ENCODE data around the gene COL4A1.

Gene COL4A1

DNA sequence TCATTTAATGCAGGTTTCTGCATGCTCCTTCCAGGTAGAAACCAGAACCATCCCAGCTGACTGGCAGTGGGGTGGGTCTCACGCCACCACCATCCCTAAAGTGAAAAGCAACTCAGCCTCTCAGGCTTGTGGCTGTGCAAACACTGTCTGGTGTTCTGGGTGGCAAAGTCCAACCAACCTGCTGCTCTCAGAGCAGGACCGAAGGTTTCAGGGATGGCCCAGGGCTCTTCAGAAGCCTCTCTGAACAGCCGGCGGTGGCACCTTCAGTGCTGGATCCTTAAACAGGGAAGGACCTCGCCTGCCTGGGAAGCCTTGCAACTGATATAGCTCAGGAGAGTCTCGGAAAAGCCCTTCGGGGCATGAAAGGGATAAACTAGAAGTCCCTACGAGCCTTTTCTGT is 100.8 kb downstream of the COL4A1 start:
- Histone ChIP-seq H3K36me3 (ENCODE audit: control insufficient read depth, insufficient read depth, low read length) (no peaks in the 10 kb centered on the region), H3K4me1 (ENCODE audit: control insufficient read depth, insufficient read depth, low read length) (no peaks in the 10 kb centered on the region)

DNA sequence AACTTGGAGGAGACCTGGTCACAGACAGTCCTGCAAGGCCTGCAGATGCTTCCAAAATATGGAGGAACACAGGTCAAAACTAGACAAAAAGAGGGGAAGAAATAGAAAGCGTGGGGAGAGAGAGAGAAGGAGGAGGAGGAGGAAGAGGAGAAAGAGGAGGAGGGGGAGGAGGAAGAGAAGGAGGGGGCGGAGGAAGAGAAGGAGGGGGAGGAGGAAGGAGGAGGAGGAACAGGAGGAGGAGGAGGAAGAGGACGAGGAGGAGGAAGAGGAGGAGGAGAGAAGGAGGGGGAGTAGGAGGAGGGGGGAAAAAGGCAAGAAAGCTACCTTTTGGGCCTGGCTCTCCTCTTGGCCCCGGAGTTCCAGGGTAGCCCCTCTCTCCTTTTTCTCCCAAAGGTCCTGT is 105.8 kb downstream of the COL4A1 start:
- no peaks in the 10 kb centered on the region for H3K27me3 ChIP-seq (ENCODE audit: control insufficient read depth, insufficient read depth, low read length)
- H3K4me3 ChIP-seq (ENCODE audit: low read length): no peak overlapping the region
- no peaks in the 10 kb centered on the region for H3K4me1 ChIP-seq (ENCODE audit: control insufficient read depth, insufficient read depth, low read length)
- no peaks in the 10 kb centered on the region for H3K9me3 ChIP-seq (ENCODE audit: control insufficient read depth, low read length)
- H3K36me3 ChIP-seq (ENCODE audit: control insufficient read depth, insufficient read depth, low read length): no peaks in the 10 kb centered on the region
- no peak overlapping the region for H3K9ac ChIP-seq (ENCODE audit: low read length)

More for the DNA sequence above, 100.8 kb downstream of the COL4A1 start:
- Histone ChIP-seq H3K27me3 (ENCODE audit: control insufficient read depth, insufficient read depth, low read length) (no peaks in the 10 kb centered on the region), H3K4me3 (ENCODE audit: low read length) (no peak overlapping the region), H3K9me3 (ENCODE audit: control insufficient read depth, low read length) (no peaks in the 10 kb centered on the region), H3K9ac (ENCODE audit: low read length) (no peak overlapping the region)

DNA sequence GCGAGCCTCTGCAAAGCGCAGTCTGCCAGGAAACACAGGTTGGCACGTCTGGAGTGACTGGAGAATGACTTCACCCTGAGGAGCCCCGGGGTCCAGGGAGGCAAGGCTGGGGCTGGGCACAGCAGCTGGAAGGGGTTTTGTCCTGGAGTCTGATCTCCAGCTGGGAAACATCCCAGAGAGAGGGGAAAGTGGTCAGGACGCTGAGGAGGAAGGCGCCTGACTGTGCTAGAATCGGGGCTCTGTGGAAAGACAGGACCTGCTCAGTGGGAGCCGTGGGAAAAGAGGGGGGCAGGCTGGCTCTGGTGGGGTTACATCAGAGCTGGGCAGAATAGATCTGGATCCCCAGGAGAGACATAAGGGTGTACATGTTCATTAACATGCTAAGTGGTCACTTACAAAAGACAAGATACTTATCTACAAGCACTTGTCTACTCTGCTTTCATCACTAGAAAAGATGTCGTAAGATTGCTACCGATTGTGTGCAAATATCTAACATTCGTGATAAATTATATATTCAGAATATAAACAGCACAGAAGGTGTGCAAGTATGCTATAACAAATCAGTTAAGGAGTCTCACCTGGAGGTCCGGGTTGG is 106.6 kb downstream of the COL4A1 start:
- H3K9me3 ChIP-seq (ENCODE audit: control insufficient read depth, low read length): no peaks in the 10 kb centered on the region
- no peaks in the 10 kb centered on the region for H3K4me1 ChIP-seq (ENCODE audit: control insufficient read depth, insufficient read depth, low read length)
- no peak overlapping the region for H3K4me3 ChIP-seq (ENCODE audit: low read length)
- H3K36me3 ChIP-seq (ENCODE audit: control insufficient read depth, insufficient read depth, low read length): no peaks in the 10 kb centered on the region
- no peak overlapping the region for H3K9ac ChIP-seq (ENCODE audit: low read length)
- H3K27me3 ChIP-seq (ENCODE audit: control insufficient read depth, insufficient read depth, low read length): no peaks in the 10 kb centered on the region

DNA sequence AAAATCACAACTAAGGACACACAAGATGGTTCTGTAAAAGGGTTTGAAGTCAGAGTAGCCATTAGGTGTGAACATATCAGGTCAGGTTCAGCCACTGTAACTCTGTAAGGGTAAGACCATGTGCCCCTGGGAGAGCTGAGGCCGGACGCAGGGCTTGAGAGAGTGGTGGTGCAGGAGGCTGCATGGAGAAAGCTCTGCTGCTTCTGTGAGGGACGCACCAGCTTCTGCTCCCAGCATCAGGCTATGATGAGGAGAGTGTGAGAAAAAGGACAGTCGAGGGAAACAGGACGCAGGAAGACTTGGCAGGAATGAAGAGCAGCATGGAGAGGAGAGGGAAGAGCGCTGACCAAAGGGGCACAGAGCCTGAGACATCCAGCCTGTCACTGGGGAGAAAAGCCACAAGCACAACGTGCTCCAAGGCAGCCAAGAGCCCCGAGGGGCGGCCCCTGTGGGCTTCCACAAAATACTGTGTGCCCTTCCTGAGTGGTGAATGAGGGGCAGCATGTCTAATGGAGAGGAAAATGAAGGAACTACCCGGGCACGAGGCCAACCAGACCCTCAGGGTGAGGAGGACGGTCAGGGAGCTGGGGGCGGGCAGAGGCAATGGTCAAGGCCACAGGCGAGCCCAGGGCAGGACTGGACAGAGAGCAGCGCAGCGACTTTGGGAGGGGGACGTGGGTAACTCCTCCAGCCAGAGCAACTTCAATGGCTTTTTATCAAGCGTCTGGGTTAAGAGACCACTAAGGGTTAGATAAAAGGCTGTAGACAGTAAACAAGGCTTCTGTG is 107.7 kb downstream of the COL4A1 start:
- H3K4me1 ChIP-seq (ENCODE audit: control insufficient read depth, insufficient read depth, low read length): no peaks in the 10 kb centered on the region
- no peaks in the 10 kb centered on the region for H3K36me3 ChIP-seq (ENCODE audit: control insufficient read depth, insufficient read depth, low read length)
- H3K4me3 ChIP-seq (ENCODE audit: low read length): no peak overlapping the region

DNA sequence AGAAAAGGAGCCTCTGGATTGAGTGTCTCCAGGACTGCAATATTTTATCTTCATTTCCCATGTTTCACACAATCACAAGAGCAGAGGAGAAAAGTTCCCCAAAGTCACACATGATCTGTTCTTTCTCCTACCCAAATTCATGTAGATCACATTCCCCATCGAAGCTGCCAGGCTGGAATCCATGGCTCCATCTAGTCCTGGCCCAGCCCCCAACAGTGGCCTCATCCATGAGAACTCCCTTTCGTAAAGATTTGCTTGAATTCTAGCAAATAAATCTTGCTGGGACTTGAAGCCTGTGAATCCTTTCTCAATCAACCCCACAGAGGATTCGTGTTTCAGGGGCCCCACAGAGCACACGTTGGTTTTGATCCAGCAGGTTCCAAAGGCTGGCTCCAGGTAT is 109.5 kb downstream of the COL4A1 start:
- Histone ChIP-seq H3K27me3 (ENCODE audit: control insufficient read depth, insufficient read depth, low read length) (no peaks in the 10 kb centered on the region), H3K9ac (ENCODE audit: low read length) (no peak overlapping the region), H3K4me3 (ENCODE audit: low read length) (no peak overlapping the region), H3K4me1 (ENCODE audit: control insufficient read depth, insufficient read depth, low read length) (no peaks in the 10 kb centered on the region), H3K36me3 (ENCODE audit: control insufficient read depth, insufficient read depth, low read length) (no peaks in the 10 kb centered on the region), H3K9me3 (ENCODE audit: control insufficient read depth, low read length) (no peaks in the 10 kb centered on the region)

More for the DNA sequence above, 107.7 kb downstream of the COL4A1 start:
- Histone ChIP-seq H3K27me3 (ENCODE audit: control insufficient read depth, insufficient read depth, low read length) (no peaks in the 10 kb centered on the region), H3K9ac (ENCODE audit: low read length) (no peak overlapping the region), H3K9me3 (ENCODE audit: control insufficient read depth, low read length) (no peaks in the 10 kb centered on the region)

DNA sequence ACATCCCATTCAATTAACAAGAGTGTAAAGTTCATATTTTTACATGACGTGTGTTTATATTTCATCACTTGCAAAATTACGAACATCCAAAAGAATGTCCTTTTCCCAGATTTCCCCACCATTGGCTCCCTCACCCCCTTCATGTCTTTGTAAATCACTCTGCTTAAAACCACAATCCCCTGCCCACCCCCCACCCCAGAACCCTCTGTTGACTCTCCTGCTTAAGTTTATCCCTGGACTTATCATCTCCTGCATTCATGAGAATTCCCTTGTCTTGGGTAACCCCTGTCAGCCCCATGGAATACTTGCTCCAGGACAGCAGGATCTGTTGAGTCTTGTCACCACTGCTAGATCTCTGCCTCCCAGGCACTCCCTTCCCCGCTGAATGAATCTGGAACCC is 109.9 kb downstream of the COL4A1 start:
- Histone ChIP-seq H3K9me3 (ENCODE audit: control insufficient read depth, low read length) (no peaks in the 10 kb centered on the region), H3K27me3 (ENCODE audit: control insufficient read depth, insufficient read depth, low read length) (no peaks in the 10 kb centered on the region), H3K36me3 (ENCODE audit: control insufficient read depth, insufficient read depth, low read length) (no peaks in the 10 kb centered on the region), H3K4me3 (ENCODE audit: low read length) (no peak overlapping the region), H3K9ac (ENCODE audit: low read length) (no peak overlapping the region), H3K4me1 (ENCODE audit: control insufficient read depth, insufficient read depth, low read length) (no peaks in the 10 kb centered on the region)

DNA sequence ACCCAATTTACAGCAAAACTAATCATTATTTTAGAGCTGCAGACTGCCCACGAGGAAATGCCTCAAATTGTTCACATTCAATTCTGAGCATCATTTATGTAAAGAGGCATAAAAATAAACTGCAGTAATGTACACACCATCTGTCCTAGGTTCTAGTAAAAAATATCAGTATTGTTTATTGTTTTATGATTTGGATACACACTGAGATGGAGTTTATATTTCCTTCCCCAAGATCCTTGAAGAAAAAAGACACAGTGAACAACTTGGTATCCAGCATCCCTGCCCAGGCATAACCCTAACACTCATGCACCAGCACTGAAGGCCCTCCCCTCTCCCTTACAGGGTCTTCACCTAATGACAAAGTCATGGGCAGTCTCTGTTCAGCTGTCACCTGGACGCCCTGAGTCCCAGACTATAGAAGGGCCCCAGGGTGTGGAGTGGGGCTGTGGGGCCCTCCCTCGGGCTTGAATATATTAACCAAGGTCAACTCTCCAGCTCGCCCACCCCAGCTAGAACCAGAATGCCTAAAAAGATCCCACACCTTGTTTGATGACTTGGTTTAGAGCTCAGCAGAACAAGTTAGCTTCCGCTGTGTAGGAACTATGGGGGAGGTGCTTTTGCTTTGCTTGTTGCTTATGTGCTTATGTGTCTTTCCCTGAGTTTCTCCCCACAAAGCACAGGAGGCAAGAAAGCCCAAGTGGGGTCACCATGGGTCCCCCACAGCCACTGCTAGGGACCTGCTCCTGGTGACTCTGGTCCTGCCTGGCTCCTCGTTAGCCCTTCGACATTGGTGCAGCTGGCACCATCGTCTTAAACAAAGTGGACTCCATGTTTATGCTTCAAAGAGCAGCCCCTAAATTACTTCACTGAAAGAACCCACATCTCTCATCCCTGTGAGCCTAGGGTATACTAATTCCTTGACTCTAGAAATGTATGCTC is 111.1 kb downstream of the COL4A1 start:
- H3K27me3 ChIP-seq (ENCODE audit: control insufficient read depth, insufficient read depth, low read length): no peaks in the 10 kb centered on the region
- no peaks in the 10 kb centered on the region for H3K36me3 ChIP-seq (ENCODE audit: control insufficient read depth, insufficient read depth, low read length)
- H3K4me1 ChIP-seq (ENCODE audit: control insufficient read depth, insufficient read depth, low read length): no peaks in the 10 kb centered on the region
- H3K9me3 ChIP-seq (ENCODE audit: control insufficient read depth, low read length): no peaks in the 10 kb centered on the region
- no peak overlapping the region for H3K4me3 ChIP-seq (ENCODE audit: low read length)
- no peak overlapping the region for H3K9ac ChIP-seq (ENCODE audit: low read length)

DNA sequence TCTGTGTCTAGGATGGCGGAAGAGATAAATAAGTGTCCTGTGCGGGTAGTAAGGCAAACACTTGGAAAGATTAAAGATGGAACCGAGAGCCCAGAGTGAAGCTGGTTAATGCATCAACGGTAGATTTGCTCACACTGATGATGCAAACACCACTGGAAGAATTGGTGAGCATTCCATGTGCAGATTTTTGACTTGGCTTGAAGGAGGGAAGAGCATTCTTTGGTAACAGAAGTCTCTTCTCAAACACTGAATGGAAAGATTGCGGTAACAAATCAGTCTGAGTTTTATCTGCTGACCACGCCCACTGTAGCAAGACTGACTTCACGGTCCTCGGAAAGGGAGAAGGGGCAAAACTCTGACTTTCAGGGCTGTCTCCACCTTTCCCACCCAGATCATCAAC is 112.5 kb downstream of the COL4A1 start:
- no peaks in the 10 kb centered on the region for H3K4me1 ChIP-seq (ENCODE audit: control insufficient read depth, insufficient read depth, low read length)
- H3K9ac ChIP-seq (ENCODE audit: low read length): no peak overlapping the region
- no peaks in the 10 kb centered on the region for H3K27me3 ChIP-seq (ENCODE audit: control insufficient read depth, insufficient read depth, low read length)
- H3K9me3 ChIP-seq (ENCODE audit: control insufficient read depth, low read length): no peaks in the 10 kb centered on the region
- H3K4me3 ChIP-seq (ENCODE audit: low read length): no peak overlapping the region
- no peaks in the 10 kb centered on the region for H3K36me3 ChIP-seq (ENCODE audit: control insufficient read depth, insufficient read depth, low read length)

DNA sequence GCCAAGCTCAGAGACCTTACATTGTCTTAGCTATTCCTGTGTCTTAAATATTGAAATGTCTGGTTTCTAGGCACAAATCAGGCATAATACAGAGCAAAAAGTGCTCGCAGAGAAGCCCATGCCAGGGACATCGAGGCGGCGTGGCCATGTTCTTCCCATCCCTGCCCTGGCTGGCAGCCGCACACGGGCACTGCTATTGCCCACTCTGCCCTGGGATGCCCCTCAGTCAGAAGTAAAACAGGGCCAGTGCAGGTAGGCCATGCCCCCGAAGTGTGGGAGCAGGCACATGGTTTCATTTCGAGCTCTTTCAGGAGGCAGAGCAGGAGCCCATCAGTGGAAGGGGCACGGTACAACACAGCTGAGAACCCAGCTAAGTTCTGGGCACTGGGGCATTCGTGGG is 113.5 kb downstream of the COL4A1 start:
- Histone ChIP-seq H3K4me3 (ENCODE audit: low read length) (no peak overlapping the region), H3K36me3 (ENCODE audit: control insufficient read depth, insufficient read depth, low read length) (no peaks in the 10 kb centered on the region)

DNA sequence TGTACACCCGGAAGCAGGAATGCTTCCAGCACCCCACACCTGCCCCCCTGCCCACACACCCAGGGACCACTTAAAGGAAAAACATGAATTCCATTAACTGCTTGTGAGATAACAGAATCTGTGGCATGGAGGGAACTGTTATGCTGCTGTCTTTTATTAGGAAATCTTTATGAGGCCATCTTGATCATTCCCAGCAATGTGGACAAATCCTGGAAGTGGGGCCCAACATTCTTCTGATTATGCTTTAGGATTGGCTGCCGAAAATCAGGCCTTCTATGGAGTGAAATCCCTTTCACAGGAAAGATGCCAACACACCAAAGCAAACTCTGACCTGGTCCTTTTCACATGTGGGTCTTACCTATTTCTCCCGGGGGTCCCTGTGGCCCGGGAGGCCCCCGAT is 114.5 kb downstream of the COL4A1 start:
- Histone ChIP-seq H3K4me1 (ENCODE audit: control insufficient read depth, insufficient read depth, low read length) (peaks cover 5% of the 10 kb centered on the region), H3K4me3 (ENCODE audit: low read length) (no peak overlapping the region), H3K9me3 (ENCODE audit: control insufficient read depth, low read length) (no peaks in the 10 kb centered on the region), H3K9ac (ENCODE audit: low read length) (no peak overlapping the region), H3K27me3 (ENCODE audit: control insufficient read depth, insufficient read depth, low read length) (no peaks in the 10 kb centered on the region), H3K36me3 (ENCODE audit: control insufficient read depth, insufficient read depth, low read length) (no peaks in the 10 kb centered on the region)

More for the DNA sequence above, 113.5 kb downstream of the COL4A1 start:
- Histone ChIP-seq H3K9ac (ENCODE audit: low read length) (no peak overlapping the region), H3K27me3 (ENCODE audit: control insufficient read depth, insufficient read depth, low read length) (no peaks in the 10 kb centered on the region), H3K4me1 (ENCODE audit: control insufficient read depth, insufficient read depth, low read length) (no peaks in the 10 kb centered on the region), H3K9me3 (ENCODE audit: control insufficient read depth, low read length) (no peaks in the 10 kb centered on the region)

DNA sequence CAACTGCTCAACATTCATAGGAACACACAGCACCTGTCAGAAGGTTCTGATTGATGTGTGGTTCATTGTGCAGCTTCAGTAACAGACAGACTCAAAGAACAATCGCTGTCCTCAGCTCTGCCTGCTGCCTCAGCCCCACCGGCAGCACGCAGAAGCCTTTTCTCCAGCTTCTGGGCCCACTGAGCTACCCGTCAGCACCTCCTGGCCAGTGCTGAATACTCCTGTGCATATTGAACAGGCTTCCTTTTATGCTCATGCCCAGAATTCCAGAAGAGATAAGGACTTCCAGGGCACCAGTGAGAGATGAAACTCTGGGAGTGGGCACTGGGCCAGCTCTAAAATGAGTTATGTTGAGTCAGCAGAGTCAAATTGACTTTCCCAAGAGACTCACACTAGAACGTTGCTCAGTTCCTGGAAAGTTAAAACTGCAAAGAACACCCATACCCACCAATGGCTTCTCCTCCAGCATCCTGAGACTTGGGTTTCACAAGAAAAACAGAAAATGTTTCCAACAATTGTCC is 119.3 kb downstream of the COL4A1 start:
- no peak overlapping the region for H3K4me3 ChIP-seq (ENCODE audit: low read length)

More for the DNA sequence above, 119.3 kb downstream of the COL4A1 start:
- Histone ChIP-seq H3K9ac (ENCODE audit: low read length) (no peak overlapping the region), H3K4me1 (ENCODE audit: control insufficient read depth, insufficient read depth, low read length) (peaks cover 11% of the 10 kb centered on the region), H3K36me3 (ENCODE audit: control insufficient read depth, insufficient read depth, low read length) (no peaks in the 10 kb centered on the region), H3K27me3 (ENCODE audit: control insufficient read depth, insufficient read depth, low read length) (no peaks in the 10 kb centered on the region), H3K9me3 (ENCODE audit: control insufficient read depth, low read length) (no peaks in the 10 kb centered on the region)
